ENCODE results near the gene ADAMTS17. TPM values are rescaled to one million over a fixed set of nuclear protein-coding genes. Genes with fewer than 3 reads are reported as not detected.

ADAMTS17 gene
- total and polyA plus RNA-seq, 8 donors = 0.31 to 14.3 (median 6.3) TPM

- TF ChIP-seq POLR2A (IDR thresholded peaks at IDR 0.05) (no peak), POLR2AphosphoS5 (IDR thresholded peaks at IDR 0.05) (no peak), EP300 (IDR thresholded peaks at IDR 0.05) (no peak)
- H3K36me3 ChIP-seq = no peaks in the 10 kb centered on the region
- WGBS, 5 donors = 86 to 100% (median 87%) methylated on average over 1 to 8 of the region's 8 CpGs
- DNase-seq = no peak
- H3K9me3 ChIP-seq = no peaks in the 10 kb centered on the region
- no peaks in the 10 kb centered on the region for H3K27me3 ChIP-seq
- H3K27ac ChIP-seq = no peak overlapping the region
- intact Hi-C loops (cut with DNase I; ENCODE audit: low total_unique reads) = no loop called here
- H3K4me3 ChIP-seq = no peak overlapping the region
- H3K4me1 ChIP-seq = no peaks in the 10 kb centered on the region
These were observed 151.1 kb downstream of the ADAMTS17 start for GRCh38 chr15:100190675-100191074.

- DNase-seq = no peak
- Histone ChIP-seq H3K4me1 (no peaks in the 10 kb centered on the region), H3K27ac (no peak overlapping the region), H3K9me3 (no peaks in the 10 kb centered on the region), H3K4me3 (no peak overlapping the region), H3K36me3 (no peaks in the 10 kb centered on the region), H3K27me3 (no peaks in the 10 kb centered on the region)
- intact Hi-C loops (cut with DNase I; ENCODE audit: low total_unique reads) = no loop called here
- 82 to 89% (median 87%) methylated on average over 4 of the region's 4 CpGs for WGBS, 5 donors
- no peak for TF ChIP-seq POLR2A (IDR thresholded peaks at IDR 0.05)
- no peak for TF ChIP-seq EP300 (IDR thresholded peaks at IDR 0.05)
- no peak for TF ChIP-seq POLR2AphosphoS5 (IDR thresholded peaks at IDR 0.05)
These were observed 151.9 kb downstream of the ADAMTS17 start for GRCh38 chr15:100189849-100190248.

GRCh38 chr15:100189319-100189718, 152.5 kb downstream of the ADAMTS17 start:
- no peaks in the 10 kb centered on the region for H3K9me3 ChIP-seq
- intact Hi-C loops (cut with DNase I; ENCODE audit: low total_unique reads) = no loop called here
- TF ChIP-seq EP300 (IDR thresholded peaks at IDR 0.05) = no peak
- TF ChIP-seq, protein P1, sequence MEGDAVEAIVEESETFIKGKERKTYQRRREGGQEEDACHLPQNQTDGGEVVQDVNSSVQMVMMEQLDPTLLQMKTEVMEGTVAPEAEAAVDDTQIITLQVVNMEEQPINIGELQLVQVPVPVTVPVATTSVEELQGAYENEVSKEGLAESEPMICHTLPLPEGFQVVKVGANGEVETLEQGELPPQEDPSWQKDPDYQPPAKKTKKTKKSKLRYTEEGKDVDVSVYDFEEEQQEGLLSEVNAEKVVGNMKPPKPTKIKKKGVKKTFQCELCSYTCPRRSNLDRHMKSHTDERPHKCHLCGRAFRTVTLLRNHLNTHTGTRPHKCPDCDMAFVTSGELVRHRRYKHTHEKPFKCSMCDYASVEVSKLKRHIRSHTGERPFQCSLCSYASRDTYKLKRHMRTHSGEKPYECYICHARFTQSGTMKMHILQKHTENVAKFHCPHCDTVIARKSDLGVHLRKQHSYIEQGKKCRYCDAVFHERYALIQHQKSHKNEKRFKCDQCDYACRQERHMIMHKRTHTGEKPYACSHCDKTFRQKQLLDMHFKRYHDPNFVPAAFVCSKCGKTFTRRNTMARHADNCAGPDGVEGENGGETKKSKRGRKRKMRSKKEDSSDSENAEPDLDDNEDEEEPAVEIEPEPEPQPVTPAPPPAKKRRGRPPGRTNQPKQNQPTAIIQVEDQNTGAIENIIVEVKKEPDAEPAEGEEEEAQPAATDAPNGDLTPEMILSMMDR (IDR thresholded peaks at IDR 0.05) = no peak
- TF ChIP-seq POLR2A (IDR thresholded peaks at IDR 0.05) = no peak
- TF ChIP-seq POLR2AphosphoS5 (IDR thresholded peaks at IDR 0.05) = no peak
- no peak overlapping the region for H3K27ac ChIP-seq
- H3K27me3 ChIP-seq = no peaks in the 10 kb centered on the region
- no peak for DNase-seq
- H3K36me3 ChIP-seq = no peaks in the 10 kb centered on the region
- no peak overlapping the region for H3K4me3 ChIP-seq
- H3K4me1 ChIP-seq = no peaks in the 10 kb centered on the region
- WGBS, 5 donors = 80 to 90% (median 84%) methylated on average over 6 of the region's 6 CpGs

GRCh38 chr15:100187677-100188076, 154.1 kb downstream of the ADAMTS17 start:
- no peaks in the 10 kb centered on the region for H3K9me3 ChIP-seq
- H3K27me3 ChIP-seq = no peaks in the 10 kb centered on the region
- no peak for TF ChIP-seq POLR2A (IDR thresholded peaks at IDR 0.05)
- TF ChIP-seq, protein P1 (IDR thresholded peaks at IDR 0.05) = no peak
- no peak for TF ChIP-seq EP300 (IDR thresholded peaks at IDR 0.05)
- TF ChIP-seq POLR2AphosphoS5 (IDR thresholded peaks at IDR 0.05) = no peak
- no peak overlapping the region for H3K27ac ChIP-seq
- intact Hi-C loops (cut with DNase I; ENCODE audit: low total_unique reads) = no loop called here
- no peaks in the 10 kb centered on the region for H3K36me3 ChIP-seq
- WGBS, 5 donors = 85 to 96% (median 94%) methylated on average over 8 of the region's 8 CpGs
- H3K4me1 ChIP-seq = no peaks in the 10 kb centered on the region
- no peak overlapping the region for H3K4me3 ChIP-seq
- DNase-seq = no peak

DNA sequence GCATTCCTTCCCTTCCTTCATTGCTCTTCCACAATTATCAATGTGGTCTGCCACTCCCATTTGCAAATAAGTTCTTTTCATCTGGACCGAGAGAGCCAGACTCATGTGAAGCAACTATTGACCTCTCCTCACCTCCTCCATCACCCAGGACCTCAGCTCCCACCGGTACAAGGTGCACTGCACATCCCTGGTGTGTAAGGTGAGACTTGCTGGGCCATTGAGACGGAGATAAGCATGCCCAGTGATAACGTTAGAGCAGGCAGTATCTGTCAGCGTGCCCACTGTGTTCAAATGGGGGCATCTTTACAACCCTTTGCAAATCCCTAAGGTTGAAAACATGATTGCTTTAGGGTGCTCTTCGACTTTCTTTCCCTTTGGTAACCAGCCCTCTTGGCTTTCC, 154.8 kb downstream of the ADAMTS17 start:
- Histone ChIP-seq H3K27ac (no peak overlapping the region), H3K4me1 (no peaks in the 10 kb centered on the region), H3K4me3 (no peak overlapping the region), H3K36me3 (no peaks in the 10 kb centered on the region), H3K9me3 (no peaks in the 10 kb centered on the region), H3K27me3 (no peaks in the 10 kb centered on the region)
- TF ChIP-seq POLR2A (IDR thresholded peaks at IDR 0.05) (no peak), EP300 (IDR thresholded peaks at IDR 0.05) (no peak), POLR2AphosphoS5 (IDR thresholded peaks at IDR 0.05) (no peak)
- TF ChIP-seq, protein P1 (IDR thresholded peaks at IDR 0.05) = no peak
- intact Hi-C loops (cut with DNase I; ENCODE audit: low total_unique reads) = no loop called here
- DNase-seq = no peak
- WGBS, 5 donors = 70 to 80% (median 71%) methylated on average over 6 of the region's 6 CpGs
